ENCODE results near the gene C9.
A peak's percentile ranks its signal among the peaks of the same experiment; 100 is the strongest.
"Not testable (repeated sequence)": the region's sequence is repeated elsewhere in the genome, so short reads cannot be mapped to it uniquely, and the experiment has no call there.

Gene C9

DNA sequence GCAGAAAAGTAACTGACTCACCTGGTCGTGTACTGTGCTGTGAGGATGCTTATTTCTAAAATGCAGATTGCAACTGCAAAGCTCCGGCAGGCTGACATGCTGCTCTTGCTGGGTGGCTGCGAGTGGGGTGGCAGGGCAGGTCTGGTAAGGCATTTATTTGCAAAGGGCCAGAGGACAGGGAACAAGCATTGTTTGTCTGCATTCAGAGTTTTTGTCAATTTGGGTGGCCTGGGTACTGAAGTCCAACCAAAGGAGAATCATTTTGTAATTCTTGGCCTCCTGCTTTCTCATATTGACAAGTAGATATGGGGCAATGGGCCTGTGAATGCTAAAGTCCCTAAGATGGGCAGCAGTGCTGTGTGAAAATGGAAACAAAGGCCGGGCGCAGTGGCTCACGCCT, at the start of gene C9:
Gene C9, minus strand, starts transcription at position 129 of the 400 bp plus-strand sequence. Its CDS starts 31 bp downstream, at position 98.
- DNase-seq (ENCODE audit: low read depth in 1 of 2, low spot score in 1 of 2) = peak in 1 of 2 experiments; percentile 20
- TF ChIP-seq JUND (IDR thresholded peaks at IDR 0.05; ENCODE audit: low read depth) = no peak

DNA sequence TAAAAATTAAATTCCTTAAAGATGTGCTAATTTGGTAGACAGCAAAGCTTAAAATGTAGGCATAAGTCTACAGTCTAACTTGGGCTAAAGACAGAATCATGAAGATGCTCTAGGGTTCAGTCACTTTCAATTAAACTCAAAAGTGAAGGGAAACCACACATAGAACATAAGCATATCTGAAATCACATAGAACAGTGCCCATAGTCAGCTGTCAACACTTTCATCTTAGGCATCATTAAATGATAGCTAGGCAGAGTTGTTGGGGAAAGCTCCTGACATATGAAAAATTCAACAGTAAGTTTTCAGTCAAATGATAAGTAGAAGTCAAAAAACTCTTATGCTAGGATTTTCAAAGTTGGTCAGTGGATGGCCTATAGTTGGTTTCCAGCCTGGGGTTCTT, 49.5 kb upstream of the C9 start:
- no peak for DNase-seq (ENCODE audit: low read depth in 1 of 2, low spot score in 1 of 2)
- TF ChIP-seq JUND (IDR thresholded peaks at IDR 0.05; ENCODE audit: low read depth) = no peak
- in situ Hi-C loops (cut with HindIII; ENCODE audit: low pct_unique_long_range_greater_than_20kb, low sequenced_read_pairs) = no loop called here

More for the DNA sequence above, at the start of gene C9:
- in situ Hi-C loops (cut with HindIII; ENCODE audit: low pct_unique_long_range_greater_than_20kb, low sequenced_read_pairs) = no loop called here

DNA sequence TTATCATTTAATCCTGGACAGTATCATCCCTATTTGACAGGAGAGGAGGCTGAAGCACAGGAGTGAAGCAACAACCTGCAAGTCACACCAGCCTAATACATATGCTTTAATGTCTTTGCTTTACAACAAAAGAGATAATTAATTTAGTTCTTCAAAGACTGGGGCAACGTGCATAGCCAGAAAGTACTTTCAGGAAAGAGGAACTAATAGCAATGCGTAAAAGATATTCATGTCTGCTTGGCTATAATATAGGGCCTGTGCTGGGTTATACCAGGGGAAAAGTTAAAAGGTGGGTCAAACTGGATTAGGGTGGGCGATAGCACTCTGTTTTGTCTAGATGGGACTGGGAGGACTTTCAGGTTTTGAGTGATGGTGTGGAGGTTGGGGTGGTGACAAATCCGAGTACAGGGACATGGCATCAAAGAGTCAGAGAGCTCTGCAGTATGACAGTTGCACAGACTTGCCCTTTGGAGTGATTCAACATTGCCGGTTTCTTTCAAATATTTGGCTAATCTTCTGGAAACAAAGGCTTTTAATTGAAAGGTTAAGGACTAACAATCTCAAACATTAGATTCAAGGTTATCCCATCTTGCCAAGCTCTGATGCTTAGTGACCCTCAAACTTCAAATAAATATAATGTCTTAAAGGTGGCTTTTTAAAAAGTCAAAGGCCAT, 48.6 kb upstream of the C9 start:
- in situ Hi-C loops (cut with HindIII; ENCODE audit: low pct_unique_long_range_greater_than_20kb, low sequenced_read_pairs) = no loop called here
- DNase-seq (ENCODE audit: low read depth in 1 of 2, low spot score in 1 of 2) = no peak
- TF ChIP-seq JUND (IDR thresholded peaks at IDR 0.05; ENCODE audit: low read depth) = no peak

DNA sequence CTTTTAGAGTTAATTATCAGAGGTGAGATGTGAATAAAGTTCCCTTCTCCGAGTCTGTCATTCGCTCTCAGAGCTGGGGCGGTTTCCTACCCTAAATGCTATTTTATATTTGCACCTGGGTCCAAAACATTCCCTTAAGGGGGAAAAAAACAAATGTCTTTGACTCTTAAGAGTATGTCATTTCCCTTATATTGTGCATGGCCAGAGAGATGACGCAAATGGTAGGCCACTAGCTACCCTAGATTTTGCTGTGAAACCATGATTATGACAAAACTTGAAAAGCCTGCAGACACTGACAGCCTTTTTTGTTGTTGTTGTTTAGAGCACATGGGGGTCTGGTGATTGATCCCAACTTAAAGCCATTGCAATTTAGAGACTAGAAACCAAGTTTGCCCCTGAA, 47.7 kb upstream of the C9 start:
- no peak for TF ChIP-seq JUND (IDR thresholded peaks at IDR 0.05; ENCODE audit: low read depth)
- DNase-seq (ENCODE audit: low read depth in 1 of 2, low spot score in 1 of 2) = no peak
- in situ Hi-C loops (cut with HindIII; ENCODE audit: low pct_unique_long_range_greater_than_20kb, low sequenced_read_pairs) = no loop called here

DNA sequence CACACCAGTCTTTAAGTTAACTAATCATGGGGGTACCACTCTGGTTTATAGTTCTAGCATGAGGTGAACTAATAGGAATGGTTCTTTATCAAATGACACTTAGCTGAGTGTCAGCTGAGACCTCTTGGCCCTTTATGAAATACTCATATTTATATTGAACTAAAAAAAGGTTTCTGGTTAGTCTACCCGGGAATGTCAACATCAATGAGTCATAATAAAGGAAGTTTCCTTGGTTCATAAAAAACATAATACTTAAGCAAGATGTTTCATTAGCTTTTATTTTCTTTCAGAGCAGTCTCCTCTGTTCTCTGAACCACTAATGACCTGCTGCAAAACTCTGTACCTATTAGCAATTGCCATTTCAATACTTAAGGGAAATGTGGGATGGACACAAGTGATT, 46.8 kb upstream of the C9 start:
- TF ChIP-seq JUND (IDR thresholded peaks at IDR 0.05; ENCODE audit: low read depth) = no peak
- in situ Hi-C loops (cut with HindIII; ENCODE audit: low pct_unique_long_range_greater_than_20kb, low sequenced_read_pairs) = no loop called here
- DNase-seq (ENCODE audit: low read depth in 1 of 2, low spot score in 1 of 2) = no peak

DNA sequence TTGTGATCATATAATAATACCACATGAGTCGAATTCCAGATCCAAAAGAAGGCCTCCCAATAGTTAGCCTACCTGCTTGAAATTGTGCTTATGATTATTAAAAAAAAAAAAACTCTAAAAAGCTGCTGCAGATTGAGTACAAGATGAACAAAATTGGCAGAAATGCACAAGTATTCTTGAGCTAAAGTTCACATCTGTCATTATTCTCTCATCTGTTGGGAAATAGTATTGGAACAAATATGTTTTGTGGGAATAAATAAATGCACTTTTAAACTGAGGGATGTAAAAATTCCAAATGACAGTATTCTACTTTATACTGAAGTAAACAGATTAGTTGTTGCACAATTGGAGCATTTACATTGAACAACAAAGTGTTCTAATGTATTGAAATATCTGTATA, 44.7 kb upstream of the C9 start:
- no peak for DNase-seq (ENCODE audit: low read depth in 1 of 2, low spot score in 1 of 2)
- TF ChIP-seq JUND (IDR thresholded peaks at IDR 0.05; ENCODE audit: low read depth) = no peak

DNA sequence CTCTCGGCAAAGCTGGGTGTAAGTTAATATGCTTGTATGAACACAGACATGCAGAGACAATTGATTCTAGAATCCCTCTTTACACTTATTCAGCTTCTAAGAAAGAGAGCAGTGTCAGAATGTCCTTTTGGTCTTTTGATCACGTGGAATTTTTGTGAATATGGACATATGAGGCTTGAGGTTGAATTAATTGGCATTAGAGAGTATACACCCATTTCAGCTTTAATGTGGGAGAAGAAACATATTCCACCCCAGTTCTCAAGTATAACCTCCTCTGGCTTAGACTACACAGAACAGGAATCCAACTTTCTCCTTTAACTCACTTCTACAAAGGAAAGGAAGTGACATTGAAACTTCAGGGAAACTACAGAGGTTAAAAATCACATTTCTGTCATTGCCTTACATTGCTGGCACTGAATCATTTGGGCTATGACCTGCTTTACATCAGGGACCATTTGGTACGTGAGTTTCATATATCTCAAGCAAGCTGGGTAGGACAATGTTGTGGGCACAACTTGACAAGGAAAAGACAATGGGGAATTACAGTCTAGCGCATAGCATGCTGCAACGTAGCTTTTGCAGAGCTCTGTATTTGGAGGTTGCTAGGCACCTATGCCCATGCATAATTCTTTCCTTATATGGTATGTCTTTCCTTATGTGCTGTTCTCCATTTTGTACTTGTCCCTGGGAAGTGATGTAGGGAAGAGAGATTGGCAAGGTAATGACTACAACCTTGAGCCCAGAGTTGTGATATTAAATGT, 41.0 kb upstream of the C9 start:
- DNase-seq (ENCODE audit: low read depth in 1 of 2, low spot score in 1 of 2) = no peak
- in situ Hi-C loops (cut with HindIII; ENCODE audit: low pct_unique_long_range_greater_than_20kb, low sequenced_read_pairs) = no loop called here
- TF ChIP-seq JUND (IDR thresholded peaks at IDR 0.05; ENCODE audit: low read depth) = no peak

More for the DNA sequence above, 44.7 kb upstream of the C9 start:
- in situ Hi-C loops (cut with HindIII; ENCODE audit: low pct_unique_long_range_greater_than_20kb, low sequenced_read_pairs) = no loop called here

DNA sequence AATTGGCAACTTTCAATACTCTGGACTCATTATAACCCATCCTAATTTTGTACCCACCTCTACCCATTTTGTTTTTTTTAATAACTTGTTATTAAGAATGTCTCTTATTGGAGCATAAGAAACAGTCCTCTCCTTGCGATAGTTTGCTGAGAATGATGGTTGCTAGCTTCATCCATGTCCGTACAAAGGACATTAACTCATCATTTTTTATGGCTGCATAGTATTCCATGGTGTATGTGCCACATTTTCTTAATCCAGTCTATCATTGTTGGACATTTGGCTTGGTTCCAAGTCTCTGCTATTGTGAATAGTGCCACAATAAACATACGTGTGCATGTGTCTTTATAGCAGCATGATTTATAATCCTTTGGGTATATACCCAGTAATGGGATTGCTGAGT, 39.5 kb upstream of the C9 start:
- DNase-seq (ENCODE audit: low read depth in 1 of 2, low spot score in 1 of 2); in situ Hi-C loops (cut with HindIII; ENCODE audit: low pct_unique_long_range_greater_than_20kb, low sequenced_read_pairs): not testable (repeated sequence)

DNA sequence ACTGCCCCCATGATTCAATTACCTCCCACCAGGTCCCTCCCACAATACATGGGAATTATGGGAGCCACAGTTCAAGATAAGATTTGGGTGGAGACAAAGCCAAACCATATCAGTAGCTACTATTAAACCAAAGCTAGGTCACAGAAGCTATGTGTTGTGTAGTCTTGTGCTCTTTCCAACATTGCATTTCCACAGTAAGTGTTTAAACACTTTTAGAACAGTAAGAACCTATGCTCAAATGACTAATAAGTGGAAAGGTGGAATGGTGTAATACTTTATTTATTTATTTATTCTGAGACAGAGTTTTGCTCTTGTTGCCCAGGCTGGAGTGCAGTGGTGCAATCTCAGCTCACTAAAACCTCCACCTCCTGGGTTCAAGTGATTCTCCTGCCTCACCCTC, 37.8 kb upstream of the C9 start:
- DNase-seq (ENCODE audit: low read depth in 1 of 2, low spot score in 1 of 2); in situ Hi-C loops (cut with HindIII; ENCODE audit: low pct_unique_long_range_greater_than_20kb, low sequenced_read_pairs): not testable (repeated sequence)

DNA sequence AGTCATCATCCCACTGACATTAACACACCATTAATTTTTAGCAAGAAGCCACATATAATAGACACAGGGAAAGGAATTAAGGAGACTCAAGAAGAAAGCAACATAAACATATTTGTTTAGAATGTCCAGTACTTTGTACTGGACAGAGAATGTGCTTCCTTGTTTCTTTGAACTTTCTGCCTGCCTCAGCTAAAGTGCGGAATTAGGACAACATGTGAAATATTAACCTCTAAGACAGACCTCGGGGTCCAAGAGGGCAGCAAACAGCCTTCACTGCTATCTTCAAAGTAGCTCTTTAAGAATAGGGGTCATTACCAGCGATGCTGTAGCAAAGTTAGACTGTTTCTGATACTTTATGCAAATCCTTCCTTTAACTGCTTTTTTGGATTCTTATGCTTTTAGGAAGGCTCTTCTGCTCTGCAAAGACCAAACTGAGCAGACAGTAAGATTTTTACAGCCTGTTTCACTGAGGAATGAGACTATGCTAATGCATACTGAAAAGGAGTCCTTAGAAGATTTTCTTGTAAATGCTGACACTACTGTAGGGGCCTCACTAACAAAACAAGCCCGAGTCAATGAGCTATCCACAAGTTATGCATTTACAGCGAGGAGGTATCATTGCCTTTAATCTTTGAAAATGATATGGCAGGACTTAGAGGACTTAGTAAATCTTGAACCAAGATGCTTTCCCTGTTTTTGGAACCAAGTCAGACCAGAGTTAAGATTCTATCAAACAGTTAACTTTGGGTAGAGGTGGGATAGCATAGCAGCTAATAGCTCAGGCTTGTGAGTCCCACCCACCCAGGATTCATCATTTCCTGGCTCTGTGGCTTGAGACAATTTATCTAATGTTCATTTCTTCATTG, 36.7 kb upstream of the C9 start:
- TF ChIP-seq JUND (IDR thresholded peaks at IDR 0.05; ENCODE audit: low read depth) = no peak
- no peak for DNase-seq (ENCODE audit: low read depth in 1 of 2, low spot score in 1 of 2)
- in situ Hi-C loops (cut with HindIII; ENCODE audit: low pct_unique_long_range_greater_than_20kb, low sequenced_read_pairs) = no loop called here

DNA sequence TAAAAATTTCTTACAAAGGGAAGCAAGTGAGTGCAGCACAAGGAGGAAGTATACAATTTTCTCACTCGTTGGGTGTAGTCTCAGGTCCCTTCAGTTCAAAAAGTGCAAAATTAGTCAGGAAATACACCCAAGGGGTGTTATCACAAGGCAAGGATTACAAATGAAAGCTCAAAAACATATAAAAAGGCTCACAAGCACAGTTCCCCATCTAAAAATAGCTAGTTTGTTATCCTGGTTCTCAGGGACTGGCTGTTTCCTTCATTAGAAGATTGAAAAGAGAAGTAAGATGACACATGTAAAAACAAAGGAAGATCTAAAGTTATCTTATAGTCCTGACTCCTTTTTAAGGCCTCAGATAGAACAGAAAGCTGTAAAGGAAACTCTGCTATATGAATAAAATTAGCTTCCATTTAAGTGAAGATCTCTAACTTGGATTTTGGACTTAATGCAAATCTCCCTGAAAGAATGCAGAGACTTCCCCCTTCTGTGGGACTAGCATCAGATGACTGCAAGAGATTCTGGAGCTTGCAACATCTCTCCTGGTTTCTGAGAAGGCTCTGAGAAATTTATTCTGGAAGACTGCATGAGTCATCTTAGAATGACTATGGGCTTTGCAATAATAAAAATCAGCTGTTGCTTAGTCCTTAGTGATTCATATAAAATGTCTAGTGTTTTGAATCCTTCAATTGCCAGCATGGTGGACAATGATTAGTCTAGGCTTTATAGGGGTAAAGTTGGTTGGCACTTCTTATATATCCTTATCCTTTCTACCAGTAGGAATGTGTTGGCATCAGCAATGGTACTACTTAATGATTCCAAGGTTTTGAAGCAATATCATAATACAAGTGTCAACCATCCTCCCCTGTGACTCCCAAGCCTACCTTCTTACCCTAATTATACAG, 35.1 kb upstream of the C9 start:
- no peak for TF ChIP-seq JUND (IDR thresholded peaks at IDR 0.05; ENCODE audit: low read depth)
- DNase-seq (ENCODE audit: low read depth in 1 of 2, low spot score in 1 of 2) = no peak
- in situ Hi-C loops (cut with HindIII; ENCODE audit: low pct_unique_long_range_greater_than_20kb, low sequenced_read_pairs) = no loop called here

DNA sequence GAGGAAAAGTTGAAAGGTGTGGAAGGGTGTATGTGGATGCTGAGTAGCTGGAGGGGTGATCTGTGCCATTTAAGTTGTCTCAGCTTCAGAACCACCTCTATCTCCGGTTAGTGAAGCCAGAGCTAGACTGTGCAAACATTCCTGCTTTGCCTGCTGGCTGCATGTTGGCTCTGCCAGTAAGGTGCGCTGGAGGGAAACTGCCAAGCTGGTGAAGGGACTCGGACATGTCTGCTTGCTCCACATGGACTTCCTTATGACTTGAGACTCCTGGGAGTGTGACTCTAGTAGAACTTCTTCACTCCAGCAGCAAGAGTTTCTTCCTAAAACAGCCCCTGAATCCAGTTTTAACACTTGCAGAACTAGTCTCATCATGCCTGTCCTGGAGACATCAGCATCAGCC, 32.5 kb upstream of the C9 start:
- in situ Hi-C loops (cut with HindIII; ENCODE audit: low pct_unique_long_range_greater_than_20kb, low sequenced_read_pairs) = no loop called here
- peak in 1 of 2 experiments; percentile 9 for DNase-seq (ENCODE audit: low read depth in 1 of 2, low spot score in 1 of 2)
- TF ChIP-seq JUND (IDR thresholded peaks at IDR 0.05; ENCODE audit: low read depth) = no peak
